Caco-2 (cell line): ENCODE measurements around the gene SLC6A8. TPM values are rescaled to one million over a fixed set of nuclear protein-coding genes. Genes with fewer than 3 reads are reported as not detected.
A peak's percentile ranks its signal among the peaks of the same experiment; 100 is the strongest.

Experiments used
- BruUV-seq: library from RNA; stranded (reverse); fragments of 400-500 nt; replicated peaks from 2 replicates; lab custom pipeline; 2021; lab: Mats Ljungman, UMichigan
- CTCF ChIA-PET: fragments of 300-600 bp; sonication (Branson Sonifier 250); formaldehyde crosslinking; loops from one replicate; lab custom pipeline; 2022; ENCODE audit warnings: antibody characterized with exemption; lab: Charles Lee
- POLR2A ChIA-PET: fragments of 300-600 bp; sonication (Branson Sonifier 250); formaldehyde crosslinking; loops from one replicate; lab custom pipeline; 2022; ENCODE audit warnings: antibody characterized with exemption; lab: Charles Lee
- DNase-seq, 2 experiments: peaks; one replicate each; pipeline versions ENCODE4 v3.0.0 to v3.0.0-alpha.2; 2020 to 2022
- H3K27me3 ChIP-seq: replicated peaks from 2 replicates; pipeline ENCODE4 v1.6.0; 2011; ENCODE audit warnings: low read length; ENCODE audit not compliant: control insufficient read depth, insufficient read depth
- H3K36me3 ChIP-seq: 2 replicates; pipeline ENCODE4 v1.5.1; 2011; ENCODE audit warnings: low read length; ENCODE audit not compliant: control insufficient read depth, insufficient read depth
- H3K4me1 ChIP-seq: fragments of 250-450 bp; sonication (Bioruptor Pico); 2 replicates; pipeline ENCODE4 v1.5.1; 2020; ENCODE audit warnings: mild to moderate bottlenecking
- H3K4me3 ChIP-seq: 2 replicates; pipeline ENCODE4 v1.5.1; 2011; ENCODE audit warnings: low read depth, mild to moderate bottlenecking, control low read depth, low read length
- H3K9me3 ChIP-seq: fragments of 250-450 bp; sonication (Bioruptor Pico); 2 replicates; pipeline ENCODE4 v1.5.1; 2020; ENCODE audit warnings: mild to moderate bottlenecking, moderate library complexity
- H3K27ac Mint-ChIP-seq: one replicate; pipeline ENCODE4 v1.8.0; 2022; ENCODE audit warnings: mixed read lengths; ENCODE audit not compliant: unreplicated experiment
- H3K27me3 Mint-ChIP-seq: one replicate; pipeline ENCODE4 v1.8.0; 2022; ENCODE audit warnings: mixed read lengths; ENCODE audit not compliant: insufficient read depth, unreplicated experiment
- H3K36me3 Mint-ChIP-seq: one replicate; pipeline ENCODE4 v1.8.0; 2022; ENCODE audit warnings: mild to moderate bottlenecking, mixed read lengths; ENCODE audit not compliant: insufficient read depth, unreplicated experiment
- H3K4me1 Mint-ChIP-seq: one replicate; pipeline ENCODE4 v1.8.0; 2022; ENCODE audit warnings: low read depth, mixed read lengths; ENCODE audit not compliant: unreplicated experiment
- H3K4me3 Mint-ChIP-seq: one replicate; pipeline ENCODE4 v1.8.0; 2022; ENCODE audit warnings: mild to moderate bottlenecking, moderate library complexity, mixed read lengths; ENCODE audit not compliant: unreplicated experiment
- H3K9me3 Mint-ChIP-seq: one replicate; pipeline ENCODE4 v1.8.0; 2022; ENCODE audit warnings: mixed read lengths; ENCODE audit not compliant: unreplicated experiment
- CTCF ChIP-seq, 2 experiments: fragments of 200-600 bp in 1 of 2; IDR thresholded peaks; 1 replicate in 1 of 2; 2 replicates in 1 of 2; pipeline versions ENCODE4 v1.5.1 to v1.8.0; 2011 to 2022; ENCODE audit warnings: antibody characterized with exemption in 1 of 2, control low read depth in 1 of 2, inconsistent platforms in 1 of 2, low read depth in 1 of 2, low read length in 1 of 2, mild to moderate bottlenecking in 1 of 2, moderate library complexity in 1 of 2; ENCODE audit not compliant: insufficient read depth in 1 of 2, severe bottlenecking in 1 of 2, unreplicated experiment in 1 of 2
- intact Hi-C: fragments of 100-400 bp; cut with micrococcal nuclease; formaldehyde crosslinking; loops from one replicate; pipeline ENCODE4 v1.10.0; 2022; ENCODE audit not compliant: unreplicated experiment
- total RNA-seq: library from RNA; stranded (reverse); gene quantifications from 2 replicates; pipeline ENCODE4 v1.2.3, GENCODE V29; 2022

SLC6A8 gene
- total RNA-seq, 1 experiment from 2014 or later: 8.8 TPM

GRCh38 chrX:153667281-153667955, 20.3 kb upstream of the SLC6A8 start:
- H3K4me1 ChIP-seq: no peaks in the 10 kb centered on the region
- Mint-ChIP-seq H3K36me3 (peaks cover 6% of the 10 kb centered on the region), H3K4me1 (no peaks in the 10 kb centered on the region), H3K9me3 (no peaks in the 10 kb centered on the region), H3K4me3 (peak overlapping the region; percentile 72), H3K27me3 (peaks cover 4% of the 10 kb centered on the region), H3K27ac (no peak overlapping the region)
- H3K9me3 ChIP-seq: no peaks in the 10 kb centered on the region
- TF ChIP-seq CTCF (IDR thresholded peaks at IDR 0.05; ENCODE audit: insufficient read depth in 1 of 2, low read depth in 1 of 2, low read length in 1 of 2, severe bottlenecking in 1 of 2, unreplicated experiment in 1 of 2): no peak
- no peak for DNase-seq
- POLR2A ChIA-PET: no interaction called here
- no TSS peak for BruUV-seq
- CTCF ChIA-PET: interaction anchor here (0.6 to 2.1 kb wide), 18 partner anchors 16 to 128 kb away, joined by 3 to 22 read pairs (median 4); partner anchors contain the start of gene DUSP9
- intact Hi-C loops: no loop called here
- H3K27me3 ChIP-seq: no peaks in the 10 kb centered on the region
- no peaks in the 10 kb centered on the region for H3K36me3 ChIP-seq
- peak overlapping the region; percentile 36 for H3K4me3 ChIP-seq

- H3K36me3 Mint-ChIP-seq: peaks cover 6% of the 10 kb centered on the region
- DNase-seq: peak; percentile 73 to 84
- no peaks in the 10 kb centered on the region for H3K9me3 Mint-ChIP-seq
- no peaks in the 10 kb centered on the region for H3K27me3 ChIP-seq
- no peaks in the 10 kb centered on the region for H3K4me1 ChIP-seq
- H3K27ac Mint-ChIP-seq: no peak overlapping the region
- peak overlapping the region; percentile 72 for H3K4me3 Mint-ChIP-seq
- ChIA-PET CTCF (interaction anchor here (0.5 to 2.1 kb wide), 17 partner anchors 17 to 260 kb away, joined by 3 to 22 read pairs (median 4); partner anchors contain the start of genes BCAP31 and DUSP9), POLR2A (no interaction called here)
- intact Hi-C loops: loop anchor here (1.0 to 2.0 kb wide), 3 partner anchors 111 to 709 kb away; no protein-coding TSS in a partner anchor
- H3K36me3 ChIP-seq: no peaks in the 10 kb centered on the region
- H3K27me3 Mint-ChIP-seq: peaks cover 4% of the 10 kb centered on the region
- peak overlapping the region; percentile 36 for H3K4me3 ChIP-seq
- no peaks in the 10 kb centered on the region for H3K9me3 ChIP-seq
- TF ChIP-seq CTCF (IDR thresholded peaks at IDR 0.05; ENCODE audit: insufficient read depth in 1 of 2, low read depth in 1 of 2, low read length in 1 of 2, severe bottlenecking in 1 of 2, unreplicated experiment in 1 of 2): peak; percentile 74 to 79
- no peaks in the 10 kb centered on the region for H3K4me1 Mint-ChIP-seq
- BruUV-seq: no TSS peak
Measured at GRCh38 chrX:153667956-153668396, 19.8 kb upstream of the SLC6A8 start.

GRCh38 chrX:153668423-153669173, 19.1 kb upstream of the SLC6A8 start:
- Histone ChIP-seq H3K27me3 (no peaks in the 10 kb centered on the region), H3K36me3 (no peaks in the 10 kb centered on the region), H3K4me3 (no peak overlapping the region), H3K4me1 (no peaks in the 10 kb centered on the region), H3K9me3 (no peaks in the 10 kb centered on the region)
- no peaks in the 10 kb centered on the region for H3K4me1 Mint-ChIP-seq
- intact Hi-C loops: loop anchor here (1.0 to 2.0 kb wide), 3 partner anchors 111 to 710 kb away; no protein-coding TSS in a partner anchor
- peaks cover 6% of the 10 kb centered on the region for H3K36me3 Mint-ChIP-seq
- H3K9me3 Mint-ChIP-seq: no peaks in the 10 kb centered on the region
- no peak for DNase-seq
- no peak for TF ChIP-seq CTCF (IDR thresholded peaks at IDR 0.05; ENCODE audit: insufficient read depth in 1 of 2, low read depth in 1 of 2, low read length in 1 of 2, severe bottlenecking in 1 of 2, unreplicated experiment in 1 of 2)
- ChIA-PET CTCF (interaction anchor here (0.5 to 2.1 kb wide), 19 partner anchors 17 to 260 kb away, joined by 3 to 22 read pairs (median 4); partner anchors contain the start of genes BCAP31, CCNQ and DUSP9), POLR2A (no interaction called here)
- BruUV-seq: no TSS peak
- no peak overlapping the region for H3K4me3 Mint-ChIP-seq
- H3K27ac Mint-ChIP-seq: no peak overlapping the region
- H3K27me3 Mint-ChIP-seq: peaks cover 4% of the 10 kb centered on the region
